HEK293 (cell line): Measurements from ENCODE around the gene GCNA.
"Not testable (repeated sequence)": the region's sequence is repeated elsewhere in the genome, so short reads cannot be mapped to it uniquely, and the experiment has no call there.

Experiments
- CTCF ChIA-PET: fragments of 350-600 bp; formaldehyde crosslinking; extraction: SDS; loops from one replicate; lab custom pipeline; 2021; ENCODE audit warnings: antibody characterized with exemption; lab: Yijun Ruan, JAX
- POLR2A ChIA-PET: fragments of 300-600 bp; formaldehyde crosslinking; extraction: SDS; loops from one replicate; lab custom pipeline; 2020; ENCODE audit warnings: antibody characterized with exemption, inconsistent platforms; lab: Yijun Ruan, JAX
- H3K27ac ChIP-seq: fragments of 200-500 bp; sonication (Bioruptor generic); 2 replicates; pipeline ENCODE4 v1.5.1; 2014; ENCODE audit warnings: low read depth, low read length, control low read depth, inconsistent platforms; ENCODE audit errors: extremely low read depth
- H3K36me3 ChIP-seq, 2 experiments: fragments of 200-500 bp in 1 of 2; sonication (Bioruptor generic) in 1 of 2; 1 replicate in 1 of 2; 2 replicates in 1 of 2; pipeline ENCODE4 v1.5.1; 2014 to 2017; ENCODE audit warnings: inconsistent platforms in 2 of 2, low read length in 2 of 2; ENCODE audit not compliant: control insufficient read depth in 2 of 2, insufficient read depth in 1 of 2
- H3K4me1 ChIP-seq: fragments of 200-500 bp; sonication (Bioruptor generic); 2 replicates; pipeline ENCODE4 v1.5.1; 2014; ENCODE audit warnings: mild to moderate bottlenecking, low read length, inconsistent platforms; ENCODE audit not compliant: control insufficient read depth, insufficient read depth
- H3K4me3 ChIP-seq: 2 replicates; pipeline ENCODE4 v1.5.1; 2011; ENCODE audit warnings: low read depth, mild to moderate bottlenecking, control low read depth, low read length, moderate library complexity
- H3K9me3 ChIP-seq: fragments of 200-500 bp; sonication (Bioruptor generic); 2 replicates; pipeline ENCODE4 v1.5.1; 2014; ENCODE audit warnings: low read depth, low read length, inconsistent platforms; ENCODE audit not compliant: control insufficient read depth, insufficient read depth
- BCL11B ChIP-seq: fragments of 450-650 bp; formaldehyde crosslinking; IDR thresholded peaks from 2 replicates; pipeline ENCODE4 v1.5.1; 2016; ENCODE audit warnings: low read depth, missing biosample characterization, missing genetic modification characterization
- GLIS2 ChIP-seq: fragments of 450-650 bp; formaldehyde crosslinking; IDR thresholded peaks from 2 replicates; pipeline ENCODE4 v1.5.1; 2016; ENCODE audit warnings: missing biosample characterization, missing genetic modification characterization
- KLF1 ChIP-seq: fragments of 450-650 bp; formaldehyde crosslinking; IDR thresholded peaks from 2 replicates; pipeline ENCODE4 v1.5.1; 2016; ENCODE audit warnings: missing biosample characterization, missing genetic modification characterization
- SP3 ChIP-seq: fragments of 450-650 bp; formaldehyde crosslinking; IDR thresholded peaks from 2 replicates; pipeline ENCODE4 v1.5.1; 2016; ENCODE audit warnings: missing biosample characterization, missing genetic modification characterization
- ZEB2 ChIP-seq: fragments of 450-650 bp; formaldehyde crosslinking; IDR thresholded peaks from 2 replicates; pipeline ENCODE4 v1.5.1; 2016; ENCODE audit warnings: missing biosample characterization, missing genetic modification characterization
- ZNF157 ChIP-seq: fragments of 450-650 bp; formaldehyde crosslinking; IDR thresholded peaks from 2 replicates; pipeline ENCODE4 v1.5.1; 2016; ENCODE audit warnings: missing biosample characterization, missing genetic modification characterization
- ZNF239 ChIP-seq: fragments of 450-650 bp; formaldehyde crosslinking; IDR thresholded peaks from 2 replicates; pipeline ENCODE4 v1.5.1; 2016; ENCODE audit warnings: missing biosample characterization, missing genetic modification characterization
- ZNF311 ChIP-seq: fragments of 450-650 bp; formaldehyde crosslinking; IDR thresholded peaks from 2 replicates; pipeline ENCODE4 v1.5.1; 2017; ENCODE audit warnings: missing biosample characterization, missing genetic modification characterization, borderline replicate concordance
- ZNF335 ChIP-seq: fragments of 450-650 bp; formaldehyde crosslinking; conservative IDR thresholded peaks from 2 replicates; pipeline ENCODE4 v1.5.1; 2016; ENCODE audit warnings: missing biosample characterization, missing genetic modification characterization
- ZNF394 ChIP-seq: fragments of 450-650 bp; formaldehyde crosslinking; IDR thresholded peaks from 2 replicates; pipeline ENCODE4 v1.5.1; 2016; ENCODE audit warnings: missing biosample characterization, missing genetic modification characterization, mild to moderate bottlenecking, moderate library complexity, borderline replicate concordance
- ZNF514 ChIP-seq: fragments of 450-650 bp; formaldehyde crosslinking; IDR thresholded peaks from 2 replicates; pipeline ENCODE4 v1.5.1; 2016; ENCODE audit warnings: missing biosample characterization, missing genetic modification characterization
- ZNF623 ChIP-seq: fragments of 450-650 bp; formaldehyde crosslinking; IDR thresholded peaks from 2 replicates; pipeline ENCODE4 v1.5.1; 2016; ENCODE audit warnings: missing biosample characterization, missing genetic modification characterization
- ZNF654 ChIP-seq: fragments of 450-650 bp; formaldehyde crosslinking; IDR thresholded peaks from 2 replicates; pipeline ENCODE4 v1.5.1; 2016; ENCODE audit warnings: low read depth, missing biosample characterization, missing genetic modification characterization
- ZNF660 ChIP-seq: fragments of 450-650 bp; IDR thresholded peaks from 2 replicates; pipeline ENCODE4 v1.5.1; 2018; ENCODE audit warnings: missing biosample characterization, mild to moderate bottlenecking, missing genetic modification characterization
- ZNF677 ChIP-seq: fragments of 450-650 bp; IDR thresholded peaks from 2 replicates; pipeline ENCODE4 v1.5.0; 2018; ENCODE audit warnings: missing biosample characterization, mild to moderate bottlenecking, missing genetic modification characterization, moderate library complexity
- TF ChIP-seq, protein P1 (sequence below): fragments of 450-650 bp; formaldehyde crosslinking; IDR thresholded peaks from 2 replicates; pipeline ENCODE4 v1.5.1; 2016; ENCODE audit warnings: missing biosample characterization, missing genetic modification characterization
- TF ChIP-seq, protein P2 (sequence below): fragments of 450-650 bp; formaldehyde crosslinking; conservative IDR thresholded peaks from 2 replicates; pipeline ENCODE4 v1.5.1; 2016; ENCODE audit warnings: low read depth, missing biosample characterization, missing genetic modification characterization
- TF ChIP-seq, protein P3 (sequence below): fragments of 450-650 bp; formaldehyde crosslinking; IDR thresholded peaks from 2 replicates; pipeline ENCODE4 v1.5.1; 2017; ENCODE audit warnings: missing biosample characterization, missing genetic modification characterization

Gene GCNA

DNA sequence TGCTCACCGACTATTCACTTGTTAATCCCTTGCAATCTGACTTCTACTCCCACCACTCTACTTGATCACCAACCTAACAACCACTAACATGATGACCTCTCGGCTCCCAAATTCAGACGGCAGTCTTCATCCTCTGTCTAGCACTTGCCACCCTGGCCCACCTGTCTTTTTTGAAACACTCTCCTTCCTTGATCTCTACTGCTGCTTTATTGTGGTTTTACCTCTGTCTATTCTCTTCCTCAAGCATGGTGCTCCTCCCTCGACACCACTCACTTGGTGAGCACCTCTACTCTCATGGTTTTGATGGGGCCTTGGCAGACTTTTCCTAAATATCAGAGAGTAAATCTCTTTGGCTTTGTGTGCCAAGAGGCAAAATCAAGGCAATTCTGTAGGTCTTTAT, 61.8 kb downstream of the GCNA start:
- TF ChIP-seq ZNF677 (tag by site-specific recombination) (no peak), ZNF335 (no peak), BCL11B (tag by site-specific recombination) (no peak), ZNF311 (no peak), ZNF157 (tag by site-specific recombination) (no peak), SP3 (no peak), ZEB2 (tag by site-specific recombination) (no peak), GLIS2 (tag by site-specific recombination) (no peak), ZNF514 (no peak), ZNF394 (tag by site-specific recombination) (no peak)
- POLR2A ChIA-PET: no interaction called here
- Histone ChIP-seq H3K9me3 (no peaks in the 10 kb centered on the region), H3K27ac (no peak overlapping the region), H3K4me3 (no peak overlapping the region), H3K36me3 (no peaks in the 10 kb centered on the region; a peak in 1 of 3 replicates), H3K4me1 (no peaks in the 10 kb centered on the region)
- CTCF ChIA-PET: no interaction called here

DNA sequence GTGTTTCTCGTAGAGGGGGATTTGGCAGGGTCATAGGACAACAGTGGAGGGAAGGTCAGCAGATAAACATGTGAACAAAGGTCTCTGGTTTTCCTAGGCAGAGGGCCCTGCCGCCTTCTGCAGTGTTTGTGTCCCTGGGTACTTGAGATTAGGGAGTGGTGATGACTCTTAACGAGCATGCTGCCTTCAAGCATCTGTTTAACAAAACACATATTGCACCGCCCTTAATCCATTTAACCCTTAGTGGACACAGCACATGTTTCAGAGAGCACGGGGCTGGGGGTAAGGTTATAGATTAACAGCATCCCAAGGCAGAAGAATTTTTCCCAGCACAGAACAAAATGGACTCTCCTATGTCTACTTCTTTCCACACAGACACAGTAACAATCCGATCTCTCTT, 66.2 kb downstream of the GCNA start:
- H3K9me3 ChIP-seq, CTCF ChIA-PET, H3K27ac ChIP-seq, H3K4me1 ChIP-seq, POLR2A ChIA-PET, H3K36me3 ChIP-seq, H3K4me3 ChIP-seq: not testable (repeated sequence)
- peak; percentile 60 for TF ChIP-seq KLF1 (tag by site-specific recombination)

DNA sequence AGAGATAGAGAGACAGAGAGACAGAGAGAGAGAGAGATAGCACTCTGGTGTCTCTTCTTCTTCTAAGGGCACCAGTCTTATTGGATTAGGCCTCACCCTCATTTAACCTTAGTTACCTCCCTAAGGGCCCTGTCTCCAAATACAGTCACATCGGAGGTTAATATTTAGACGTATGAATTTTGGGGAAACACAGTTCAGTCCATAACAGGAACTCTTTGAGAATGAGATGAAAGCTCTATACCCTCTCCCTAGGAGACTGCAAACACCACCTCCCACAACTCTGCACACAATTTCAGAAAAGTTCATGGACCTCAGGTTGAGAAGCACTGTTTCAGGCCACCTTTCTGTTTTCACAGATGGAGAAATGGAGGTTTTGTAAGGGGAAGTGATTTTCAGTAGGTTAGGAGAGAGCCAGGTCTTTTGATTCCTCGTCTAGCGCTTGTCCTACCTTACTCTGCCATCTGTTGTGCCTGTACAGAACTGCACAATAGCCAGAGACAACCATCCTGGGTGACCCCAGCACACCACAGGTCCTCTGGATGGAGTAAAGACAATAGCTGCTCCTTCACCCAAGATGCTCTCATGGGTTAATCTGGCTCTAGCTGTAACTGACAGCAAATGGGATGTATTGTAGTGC, 72.2 kb downstream of the GCNA start:
- no peak for TF ChIP-seq ZNF623 (tag by site-specific recombination)
- peak; percentile 35 for TF ChIP-seq ZNF654
- POLR2A ChIA-PET: no interaction called here
- no peaks in the 10 kb centered on the region for H3K4me1 ChIP-seq
- CTCF ChIA-PET: interaction anchor here (1.3 kb wide), 1 partner anchor 84 kb away, joined by 4 read pairs; no protein-coding TSS in a partner anchor
- H3K27ac ChIP-seq: no peak overlapping the region
- H3K36me3 ChIP-seq: no peaks in the 10 kb centered on the region; a peak in 1 of 3 replicates
- no peak overlapping the region for H3K4me3 ChIP-seq
- no peaks in the 10 kb centered on the region for H3K9me3 ChIP-seq

DNA sequence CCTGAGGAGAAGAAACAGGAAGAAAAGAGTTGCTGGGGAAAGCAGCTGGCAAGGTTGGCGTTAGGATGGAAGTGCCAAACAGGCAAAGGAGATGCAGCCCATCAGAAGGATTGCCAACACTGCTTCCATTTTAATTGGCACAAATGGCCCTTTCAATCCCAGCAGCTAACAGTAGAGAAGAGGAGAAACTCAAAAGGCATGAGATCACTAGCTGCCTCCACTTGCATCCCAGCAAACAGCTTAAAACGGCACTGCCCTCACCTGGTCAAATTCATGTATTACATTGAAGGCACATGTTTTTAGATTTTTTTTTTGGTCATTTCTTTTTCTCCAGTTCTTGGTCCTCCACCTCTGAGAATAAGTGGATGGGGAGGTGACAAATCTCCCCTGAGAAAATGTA, 74.2 kb downstream of the GCNA start:
- ChIA-PET POLR2A (interaction anchor here (0.5 kb wide), 1 partner anchor 286 kb away, joined by 4 read pairs; the partner anchor contains the start of gene TAF1), CTCF (interaction anchor here (0.5 to 1.8 kb wide), 21 partner anchors 10 to 685 kb away, joined by 3 to 9 read pairs (median 4); partner anchors contain the start of genes CXCR3 and ZMYM3)
- Histone ChIP-seq H3K27ac (no peak overlapping the region), H3K9me3 (no peaks in the 10 kb centered on the region), H3K36me3 (no peaks in the 10 kb centered on the region), H3K4me1 (no peaks in the 10 kb centered on the region), H3K4me3 (no peak overlapping the region)
- TF ChIP-seq ZNF335: no peak
- TF ChIP-seq, protein P1, sequence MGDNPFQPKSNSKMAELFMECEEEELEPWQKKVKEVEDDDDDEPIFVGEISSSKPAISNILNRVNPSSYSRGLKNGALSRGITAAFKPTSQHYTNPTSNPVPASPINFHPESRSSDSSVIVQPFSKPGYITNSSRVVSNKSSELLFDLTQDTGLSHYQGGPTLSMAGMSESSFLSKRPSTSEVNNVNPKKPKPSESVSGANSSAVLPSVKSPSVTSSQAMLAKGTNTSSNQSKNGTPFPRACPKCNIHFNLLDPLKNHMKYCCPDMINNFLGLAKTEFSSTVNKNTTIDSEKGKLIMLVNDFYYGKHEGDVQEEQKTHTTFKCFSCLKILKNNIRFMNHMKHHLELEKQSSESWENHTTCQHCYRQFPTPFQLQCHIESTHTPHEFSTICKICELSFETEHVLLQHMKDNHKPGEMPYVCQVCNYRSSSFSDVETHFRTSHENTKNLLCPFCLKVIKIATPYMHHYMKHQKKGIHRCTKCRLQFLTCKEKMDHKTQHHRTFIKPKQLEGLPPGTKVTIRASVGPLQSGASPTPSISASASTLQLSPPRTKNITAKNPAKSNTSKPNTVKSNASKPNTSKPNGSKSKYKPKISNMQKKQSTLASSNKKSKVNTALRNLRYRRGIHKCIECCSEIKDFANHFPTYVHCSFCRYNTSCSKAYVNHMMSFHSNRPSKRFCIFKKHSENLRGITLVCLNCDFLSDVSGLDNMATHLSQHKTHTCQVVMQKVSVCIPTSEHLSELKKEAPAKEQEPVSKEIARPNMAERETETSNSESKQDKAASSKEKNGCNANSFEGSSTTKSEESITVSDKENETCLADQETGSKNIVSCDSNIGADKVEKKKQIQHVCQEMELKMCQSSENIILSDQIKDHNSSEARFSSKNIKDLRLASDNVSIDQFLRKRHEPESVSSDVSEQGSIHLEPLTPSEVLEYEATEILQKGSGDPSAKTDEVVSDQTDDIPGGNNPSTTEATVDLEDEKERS (tag by site-specific recombination): no peak
- TF ChIP-seq, protein P2, sequence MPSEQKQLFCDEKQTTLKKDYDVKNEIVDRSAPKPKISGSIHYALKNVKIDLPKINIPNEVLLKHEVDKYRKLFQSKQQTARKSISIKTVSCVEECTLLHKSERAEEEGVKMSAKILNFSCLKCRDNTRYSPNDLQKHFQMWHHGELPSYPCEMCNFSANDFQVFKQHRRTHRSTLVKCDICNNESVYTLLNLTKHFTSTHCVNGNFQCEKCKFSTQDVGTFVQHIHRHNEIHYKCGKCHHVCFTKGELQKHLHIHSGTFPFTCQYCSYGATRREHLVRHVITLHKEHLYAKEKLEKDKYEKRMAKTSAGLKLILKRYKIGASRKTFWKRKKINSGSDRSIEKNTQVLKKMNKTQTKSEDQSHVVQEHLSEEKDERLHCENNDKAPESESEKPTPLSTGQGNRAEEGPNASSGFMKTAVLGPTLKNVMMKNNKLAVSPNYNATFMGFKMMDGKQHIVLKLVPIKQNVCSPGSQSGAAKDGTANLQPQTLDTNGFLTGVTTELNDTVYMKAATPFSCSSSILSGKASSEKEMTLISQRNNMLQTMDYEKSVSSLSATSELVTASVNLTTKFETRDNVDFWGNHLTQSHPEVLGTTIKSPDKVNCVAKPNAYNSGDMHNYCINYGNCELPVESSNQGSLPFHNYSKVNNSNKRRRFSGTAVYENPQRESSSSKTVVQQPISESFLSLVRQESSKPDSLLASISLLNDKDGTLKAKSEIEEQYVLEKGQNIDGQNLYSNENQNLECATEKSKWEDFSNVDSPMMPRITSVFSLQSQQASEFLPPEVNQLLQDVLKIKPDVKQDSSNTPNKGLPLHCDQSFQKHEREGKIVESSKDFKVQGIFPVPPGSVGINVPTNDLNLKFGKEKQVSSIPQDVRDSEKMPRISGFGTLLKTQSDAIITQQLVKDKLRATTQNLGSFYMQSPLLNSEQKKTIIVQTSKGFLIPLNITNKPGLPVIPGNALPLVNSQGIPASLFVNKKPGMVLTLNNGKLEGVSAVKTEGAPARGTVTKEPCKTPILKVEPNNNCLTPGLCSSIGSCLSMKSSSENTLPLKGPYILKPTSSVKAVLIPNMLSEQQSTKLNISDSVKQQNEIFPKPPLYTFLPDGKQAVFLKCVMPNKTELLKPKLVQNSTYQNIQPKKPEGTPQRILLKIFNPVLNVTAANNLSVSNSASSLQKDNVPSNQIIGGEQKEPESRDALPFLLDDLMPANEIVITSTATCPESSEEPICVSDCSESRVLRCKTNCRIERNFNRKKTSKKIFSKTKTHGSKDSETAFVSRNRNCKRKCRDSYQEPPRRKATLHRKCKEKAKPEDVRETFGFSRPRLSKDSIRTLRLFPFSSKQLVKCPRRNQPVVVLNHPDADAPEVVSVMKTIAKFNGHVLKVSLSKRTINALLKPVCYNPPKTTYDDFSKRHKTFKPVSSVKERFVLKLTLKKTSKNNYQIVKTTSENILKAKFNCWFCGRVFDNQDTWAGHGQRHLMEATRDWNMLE: no peak
- TF ChIP-seq ZNF239 (tag by site-specific recombination): no peak
- TF ChIP-seq ZNF660 (tag by site-specific recombination): peak; percentile 38; the same call in 1 of the 2 replicates
- TF ChIP-seq, protein P3, sequence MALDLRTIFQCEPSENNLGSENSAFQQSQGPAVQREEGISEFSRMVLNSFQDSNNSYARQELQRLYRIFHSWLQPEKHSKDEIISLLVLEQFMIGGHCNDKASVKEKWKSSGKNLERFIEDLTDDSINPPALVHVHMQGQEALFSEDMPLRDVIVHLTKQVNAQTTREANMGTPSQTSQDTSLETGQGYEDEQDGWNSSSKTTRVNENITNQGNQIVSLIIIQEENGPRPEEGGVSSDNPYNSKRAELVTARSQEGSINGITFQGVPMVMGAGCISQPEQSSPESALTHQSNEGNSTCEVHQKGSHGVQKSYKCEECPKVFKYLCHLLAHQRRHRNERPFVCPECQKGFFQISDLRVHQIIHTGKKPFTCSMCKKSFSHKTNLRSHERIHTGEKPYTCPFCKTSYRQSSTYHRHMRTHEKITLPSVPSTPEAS (tag by site-specific recombination): no peak
